Right lung (tissue), 5 donors: ENCODE results near the gene TLR4. TPM values are rescaled to one million over a fixed set of nuclear protein-coding genes. Genes with fewer than 3 reads are reported as not detected.

Source experiments
- DNase-seq, 2 donors: peaks; one replicate each; pipeline ENCODE4 v3.0.0-alpha.2; 2013
- polyA plus RNA-seq, 5 donors: library from polyadenylated mRNA; unstranded; fragments of 120-200 nt; gene quantifications; one replicate each; pipeline versions ENCODE4 v1.2.1 to v1.2.3, GENCODE V29; 2013; ENCODE audit warnings: inconsistent platforms in 1 of 5, low replicate concordance in 1 of 5; ENCODE audit not compliant: insufficient read length in 5 of 5, insufficient read depth in 1 of 5

Gene TLR4
- polyA plus RNA-seq, 5 donors = 7.0 to 12.8 (median 9.0) TPM

DNA sequence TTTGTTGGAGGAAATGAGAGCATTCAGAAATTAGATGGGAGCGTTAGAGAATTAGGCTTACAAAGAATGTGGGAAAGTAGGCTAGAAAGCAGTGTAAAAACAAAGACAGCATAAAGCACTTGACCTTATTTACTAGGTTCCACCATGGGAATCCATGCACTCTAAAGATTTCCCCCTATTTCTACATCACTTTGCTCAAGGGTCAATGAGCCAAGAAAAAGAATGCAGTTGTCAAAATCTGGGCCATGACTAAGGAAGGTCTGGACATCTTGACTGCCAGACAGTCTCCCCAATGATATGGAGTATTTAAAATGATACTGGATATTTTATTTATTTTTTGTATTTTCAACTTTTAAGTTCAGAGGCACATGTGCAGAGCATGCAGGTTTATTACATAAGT is 3.4 kb downstream of the TLR4 start:
- DNase-seq = no peak

GRCh38 chr9:117709936-117710335 is 5.7 kb downstream of the TLR4 start:
- no peak for DNase-seq

DNA sequence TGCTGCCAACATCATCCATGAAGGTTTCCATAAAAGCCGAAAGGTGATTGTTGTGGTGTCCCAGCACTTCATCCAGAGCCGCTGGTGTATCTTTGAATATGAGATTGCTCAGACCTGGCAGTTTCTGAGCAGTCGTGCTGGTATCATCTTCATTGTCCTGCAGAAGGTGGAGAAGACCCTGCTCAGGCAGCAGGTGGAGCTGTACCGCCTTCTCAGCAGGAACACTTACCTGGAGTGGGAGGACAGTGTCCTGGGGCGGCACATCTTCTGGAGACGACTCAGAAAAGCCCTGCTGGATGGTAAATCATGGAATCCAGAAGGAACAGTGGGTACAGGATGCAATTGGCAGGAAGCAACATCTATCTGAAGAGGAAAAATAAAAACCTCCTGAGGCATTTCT is 10.1 kb downstream of the TLR4 start:
- no peak for DNase-seq

- no peak for DNase-seq
Measured at GRCh38 chr9:117715411-117715989, 11.3 kb downstream of the TLR4 start.

- DNase-seq = no peak
Measured at GRCh38 chr9:117718085-117718484, 13.9 kb downstream of the TLR4 start.

DNA sequence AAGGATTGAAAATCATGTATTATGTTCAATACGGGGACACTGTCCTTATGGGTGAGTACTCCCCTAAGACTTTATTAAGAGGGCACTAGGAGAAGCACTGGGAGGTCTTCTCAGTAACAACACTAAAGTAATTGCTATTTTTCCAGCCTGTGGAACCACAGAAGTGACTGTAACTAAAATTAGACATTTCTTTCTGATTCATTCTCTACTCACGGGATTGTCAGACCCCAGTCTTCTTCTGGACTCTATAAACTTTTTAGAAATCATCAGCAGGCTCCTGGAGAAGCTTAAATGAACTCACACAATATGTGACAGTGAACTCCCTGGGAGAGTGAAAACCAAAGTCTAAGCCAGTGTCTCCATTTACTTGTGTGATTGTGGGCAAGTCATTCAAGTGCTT is 14.5 kb downstream of the TLR4 start:
- no peak for DNase-seq

GRCh38 chr9:117719161-117719920 is 15.1 kb downstream of the TLR4 start:
- DNase-seq = no peak

DNA sequence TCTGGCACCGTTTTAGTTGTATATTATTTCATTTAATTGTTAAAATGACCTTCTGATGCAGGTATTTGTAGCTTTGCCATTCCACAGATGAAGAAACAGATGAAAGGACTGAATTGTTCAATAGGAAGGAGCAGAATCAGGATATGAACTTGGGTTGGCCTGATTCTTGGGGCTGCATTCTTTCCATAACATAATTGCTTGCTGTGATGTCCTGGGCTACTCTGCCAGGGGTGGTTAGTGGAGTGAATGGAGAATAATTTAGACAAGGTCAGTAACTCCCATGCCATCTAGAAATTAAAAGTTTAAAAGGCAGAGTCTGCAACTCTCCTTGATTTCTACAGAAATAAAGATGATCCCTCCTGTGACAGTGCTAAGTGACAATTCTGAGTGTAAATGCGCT is 15.9 kb downstream of the TLR4 start:
- no peak for DNase-seq

DNA sequence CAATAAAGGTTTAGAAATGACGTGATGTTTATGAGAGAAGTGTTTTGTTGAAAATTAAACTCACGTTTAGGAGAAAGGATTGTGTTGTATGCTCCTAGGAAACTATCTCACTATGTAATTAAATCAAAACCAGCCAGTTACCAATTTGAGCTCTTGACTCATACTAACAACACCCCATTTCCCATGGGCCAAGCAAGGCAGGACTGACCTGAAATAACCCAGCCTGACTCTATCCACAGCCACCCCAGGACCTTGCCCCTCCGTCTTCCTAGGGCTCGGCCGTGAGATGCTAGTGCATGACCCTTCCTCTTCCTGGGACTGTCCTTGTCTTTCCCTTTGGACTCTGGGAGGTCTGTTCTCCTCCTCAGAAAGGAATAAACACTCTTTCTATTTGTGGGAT is 16.4 kb downstream of the TLR4 start:
- no peak for DNase-seq

DNA sequence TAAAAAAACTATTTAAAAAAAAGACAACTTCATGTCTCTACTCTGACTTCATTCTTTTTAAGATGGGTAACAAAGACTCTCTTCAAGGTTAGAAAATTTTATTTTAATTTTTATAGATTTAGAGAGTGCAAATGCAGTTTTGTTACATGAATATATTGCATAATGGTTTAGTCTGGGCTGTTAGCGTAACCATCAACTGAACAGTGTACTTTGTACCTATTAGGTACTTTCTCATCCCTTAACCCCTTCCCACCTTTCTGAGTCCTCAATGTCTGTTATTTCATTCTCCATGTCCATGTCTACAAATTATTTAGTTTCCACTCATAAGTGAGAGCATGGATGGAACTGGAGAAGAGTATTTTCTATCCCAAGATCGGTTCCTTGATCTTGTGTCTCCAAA is 16.8 kb downstream of the TLR4 start:
- DNase-seq = no peak

GRCh38 chr9:117722108-117722761 is 18.0 kb downstream of the TLR4 start:
- DNase-seq = no peak

- DNase-seq = no peak
Measured at GRCh38 chr9:117723986-117724625, 19.9 kb downstream of the TLR4 start.

GRCh38 chr9:117725426-117725887 is 21.3 kb downstream of the TLR4 start:
- no peak for DNase-seq

DNA sequence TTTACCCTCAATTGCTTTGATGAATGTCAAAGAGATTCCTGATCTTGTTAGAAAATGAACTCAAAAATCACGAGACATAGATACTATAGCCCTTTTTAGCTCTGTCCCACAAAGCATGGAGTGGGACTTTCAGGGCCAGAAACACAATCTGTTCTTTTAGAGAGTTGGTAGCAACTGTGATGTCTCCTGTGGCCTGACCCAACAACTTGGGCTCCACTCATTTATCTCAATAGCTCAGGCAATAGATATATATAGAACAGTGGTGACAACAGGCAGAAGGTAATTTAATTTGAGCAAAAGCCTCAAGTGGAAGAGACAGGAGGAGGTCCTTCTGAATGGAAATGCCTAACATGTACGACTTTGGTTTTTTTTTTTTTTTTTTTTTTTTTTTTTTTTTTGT is 25.2 kb downstream of the TLR4 start:
- DNase-seq = no peak

GRCh38 chr9:117732494-117732893 is 28.3 kb downstream of the TLR4 start:
- no peak for DNase-seq

DNA sequence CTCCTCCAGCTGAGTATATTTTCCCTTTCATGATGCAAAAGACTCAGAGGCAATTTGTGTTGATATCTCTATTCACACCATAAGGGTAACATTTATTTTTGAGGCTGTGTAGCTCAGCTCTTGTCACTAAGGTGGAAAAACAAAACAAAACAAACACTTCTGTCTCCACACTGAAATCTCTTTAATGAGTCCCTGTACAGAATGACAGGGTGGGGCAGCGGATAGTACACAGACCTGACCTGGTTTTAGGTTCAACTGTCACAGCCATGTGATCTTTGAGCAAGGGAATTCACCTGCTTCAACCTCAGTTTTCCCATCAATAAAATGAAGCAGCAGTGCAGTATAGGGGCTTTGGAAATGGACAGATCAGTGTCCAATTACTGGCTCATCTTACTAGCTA is 29.3 kb downstream of the TLR4 start:
- no peak for DNase-seq

- DNase-seq = no peak
Measured at GRCh38 chr9:117734082-117734481, 29.9 kb downstream of the TLR4 start.

- DNase-seq = no peak
Measured at GRCh38 chr9:117734523-117735314, 30.5 kb downstream of the TLR4 start.

GRCh38 chr9:117737721-117738226 is 33.6 kb downstream of the TLR4 start:
- no peak for DNase-seq

DNA sequence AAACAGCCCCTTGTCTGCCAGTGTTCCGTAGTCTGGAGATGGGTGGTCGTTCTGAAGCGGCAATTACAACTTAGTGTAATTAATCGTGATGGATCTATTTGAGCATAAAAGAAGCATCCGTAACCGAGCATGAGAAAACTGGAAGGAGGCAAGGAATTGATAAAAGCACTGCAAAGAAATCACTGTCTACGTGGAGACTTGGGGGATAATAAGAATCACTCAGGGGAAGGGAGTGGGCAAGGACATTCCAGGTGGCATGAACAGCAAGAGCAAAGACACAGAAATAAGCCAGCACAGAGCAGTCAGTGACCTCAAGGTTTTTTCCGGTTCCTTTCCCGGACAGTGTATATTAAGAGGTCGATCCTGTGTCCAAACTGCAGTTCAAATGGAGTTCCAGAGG is 35.0 kb downstream of the TLR4 start:
- DNase-seq = no peak

DNA sequence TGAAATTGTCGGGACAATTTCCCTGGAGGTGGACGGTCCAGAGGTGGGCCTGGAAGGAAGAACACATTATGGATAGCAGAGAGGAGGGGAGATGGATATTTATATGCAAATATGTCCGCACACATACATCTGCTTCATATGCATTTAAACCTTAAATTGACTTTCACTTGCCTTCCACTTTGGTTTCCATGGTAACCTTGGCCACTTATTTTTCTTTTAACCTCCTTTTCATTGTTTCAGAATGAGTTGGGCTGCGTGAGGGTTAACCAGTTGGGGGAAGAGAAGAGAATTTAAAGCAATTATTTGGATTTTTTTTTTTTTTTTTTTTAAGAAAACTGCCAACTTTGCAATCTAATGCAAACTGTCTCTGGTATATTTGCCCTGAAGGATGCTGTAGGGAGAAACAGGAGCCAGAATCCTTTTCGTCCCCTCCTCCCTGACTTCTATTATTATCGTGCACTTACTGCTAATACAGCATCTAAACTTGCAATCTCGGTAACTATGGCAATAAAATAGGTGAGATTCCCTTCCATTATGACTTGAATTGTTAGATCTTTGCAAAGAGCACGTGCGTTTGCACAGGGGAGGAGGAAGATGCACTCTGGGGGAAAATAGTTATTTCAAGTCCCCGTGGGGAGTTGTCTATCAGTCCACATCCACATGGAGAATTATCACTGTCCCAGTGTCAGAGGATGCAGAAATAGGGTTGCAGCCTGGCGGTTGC is 35.6 kb downstream of the TLR4 start:
- DNase-seq = no peak
